ENCODE measurements around the gene KLHL13. TPM values are rescaled to one million over a fixed set of nuclear protein-coding genes. Genes with fewer than 3 reads are reported as not detected.

Gene KLHL13
- total RNA-seq, 1 experiment from 2014 or later: 0.82 TPM

DNA sequence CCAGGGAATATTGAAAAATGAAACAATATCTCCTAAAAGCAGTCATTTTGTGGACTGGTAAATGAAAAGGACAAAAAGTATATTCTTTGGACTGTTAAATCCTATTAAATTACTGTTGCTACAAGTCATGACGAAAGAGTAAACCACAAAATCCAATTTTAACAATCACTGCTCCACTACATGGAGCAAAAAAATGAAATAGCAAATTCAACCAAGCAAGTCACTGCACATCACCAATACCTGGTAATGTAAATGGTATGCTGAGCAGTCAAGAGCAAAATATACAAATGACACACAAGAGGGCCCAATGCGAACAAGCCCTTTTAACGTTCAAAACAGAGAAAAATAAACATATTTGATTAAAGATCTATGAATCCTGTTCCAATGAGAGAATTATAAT, 126.2 kb downstream of the KLHL13 start:
- ChIA-PET CTCF (no interaction called here), POLR2A (no interaction called here)
- no peak for DNase-seq (ENCODE audit: low read depth, low spot score)
- in situ Hi-C loops (cut with HindIII; ENCODE audit: low pct_unique_long_range_greater_than_20kb, low sequenced_read_pairs): no loop called here
- H3K4me1 ChIP-seq (ENCODE audit: control insufficient read depth, insufficient read depth, low read length): no peaks in the 10 kb centered on the region
- no peaks in the 10 kb centered on the region for H3K36me3 ChIP-seq (ENCODE audit: control insufficient read depth, insufficient read depth, low read length)
- no peaks in the 10 kb centered on the region for H3K9me3 ChIP-seq (ENCODE audit: control insufficient read depth, insufficient read depth, low read depth, low read length)
- H3K27me3 ChIP-seq (ENCODE audit: control insufficient read depth, insufficient read depth, low read length): no peaks in the 10 kb centered on the region
- intact Hi-C loops (cut with micrococcal nuclease; ENCODE audit: unreplicated experiment): loop anchor here (10.0 kb wide), 1 partner anchor 264 kb away; no protein-coding TSS in a partner anchor
- ATAC-seq: no peak
- TF ChIP-seq, protein P1, sequence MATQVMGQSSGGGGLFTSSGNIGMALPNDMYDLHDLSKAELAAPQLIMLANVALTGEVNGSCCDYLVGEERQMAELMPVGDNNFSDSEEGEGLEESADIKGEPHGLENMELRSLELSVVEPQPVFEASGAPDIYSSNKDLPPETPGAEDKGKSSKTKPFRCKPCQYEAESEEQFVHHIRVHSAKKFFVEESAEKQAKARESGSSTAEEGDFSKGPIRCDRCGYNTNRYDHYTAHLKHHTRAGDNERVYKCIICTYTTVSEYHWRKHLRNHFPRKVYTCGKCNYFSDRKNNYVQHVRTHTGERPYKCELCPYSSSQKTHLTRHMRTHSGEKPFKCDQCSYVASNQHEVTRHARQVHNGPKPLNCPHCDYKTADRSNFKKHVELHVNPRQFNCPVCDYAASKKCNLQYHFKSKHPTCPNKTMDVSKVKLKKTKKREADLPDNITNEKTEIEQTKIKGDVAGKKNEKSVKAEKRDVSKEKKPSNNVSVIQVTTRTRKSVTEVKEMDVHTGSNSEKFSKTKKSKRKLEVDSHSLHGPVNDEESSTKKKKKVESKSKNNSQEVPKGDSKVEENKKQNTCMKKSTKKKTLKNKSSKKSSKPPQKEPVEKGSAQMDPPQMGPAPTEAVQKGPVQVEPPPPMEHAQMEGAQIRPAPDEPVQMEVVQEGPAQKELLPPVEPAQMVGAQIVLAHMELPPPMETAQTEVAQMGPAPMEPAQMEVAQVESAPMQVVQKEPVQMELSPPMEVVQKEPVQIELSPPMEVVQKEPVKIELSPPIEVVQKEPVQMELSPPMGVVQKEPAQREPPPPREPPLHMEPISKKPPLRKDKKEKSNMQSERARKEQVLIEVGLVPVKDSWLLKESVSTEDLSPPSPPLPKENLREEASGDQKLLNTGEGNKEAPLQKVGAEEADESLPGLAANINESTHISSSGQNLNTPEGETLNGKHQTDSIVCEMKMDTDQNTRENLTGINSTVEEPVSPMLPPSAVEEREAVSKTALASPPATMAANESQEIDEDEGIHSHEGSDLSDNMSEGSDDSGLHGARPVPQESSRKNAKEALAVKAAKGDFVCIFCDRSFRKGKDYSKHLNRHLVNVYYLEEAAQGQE (IDR thresholded peaks at IDR 0.05; ENCODE audit: insufficient read depth in 1 of 2, low read depth in 2 of 2, low read length in 1 of 2): no peak
- TF ChIP-seq TCF7L2 (IDR thresholded peaks at IDR 0.05; ENCODE audit: low read depth, low read length) (no peak), POLR2AphosphoS5 (IDR thresholded peaks at IDR 0.05; ENCODE audit: low read depth, low read length) (no peak), SIN3A (IDR thresholded peaks at IDR 0.05; ENCODE audit: borderline replicate concordance, insufficient read depth, low read depth, low read length) (no peak)
- TF ChIP-seq, protein P2, sequence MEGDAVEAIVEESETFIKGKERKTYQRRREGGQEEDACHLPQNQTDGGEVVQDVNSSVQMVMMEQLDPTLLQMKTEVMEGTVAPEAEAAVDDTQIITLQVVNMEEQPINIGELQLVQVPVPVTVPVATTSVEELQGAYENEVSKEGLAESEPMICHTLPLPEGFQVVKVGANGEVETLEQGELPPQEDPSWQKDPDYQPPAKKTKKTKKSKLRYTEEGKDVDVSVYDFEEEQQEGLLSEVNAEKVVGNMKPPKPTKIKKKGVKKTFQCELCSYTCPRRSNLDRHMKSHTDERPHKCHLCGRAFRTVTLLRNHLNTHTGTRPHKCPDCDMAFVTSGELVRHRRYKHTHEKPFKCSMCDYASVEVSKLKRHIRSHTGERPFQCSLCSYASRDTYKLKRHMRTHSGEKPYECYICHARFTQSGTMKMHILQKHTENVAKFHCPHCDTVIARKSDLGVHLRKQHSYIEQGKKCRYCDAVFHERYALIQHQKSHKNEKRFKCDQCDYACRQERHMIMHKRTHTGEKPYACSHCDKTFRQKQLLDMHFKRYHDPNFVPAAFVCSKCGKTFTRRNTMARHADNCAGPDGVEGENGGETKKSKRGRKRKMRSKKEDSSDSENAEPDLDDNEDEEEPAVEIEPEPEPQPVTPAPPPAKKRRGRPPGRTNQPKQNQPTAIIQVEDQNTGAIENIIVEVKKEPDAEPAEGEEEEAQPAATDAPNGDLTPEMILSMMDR (IDR thresholded peaks at IDR 0.05): no peak
- H3K4me3 ChIP-seq (ENCODE audit: low read depth in 2 of 2, low read length in 2 of 2): no peak overlapping the region
- BruUV-seq (replicated peaks): no TSS peak
- H3K27ac ChIP-seq (ENCODE audit: low read length): no peak overlapping the region

DNA sequence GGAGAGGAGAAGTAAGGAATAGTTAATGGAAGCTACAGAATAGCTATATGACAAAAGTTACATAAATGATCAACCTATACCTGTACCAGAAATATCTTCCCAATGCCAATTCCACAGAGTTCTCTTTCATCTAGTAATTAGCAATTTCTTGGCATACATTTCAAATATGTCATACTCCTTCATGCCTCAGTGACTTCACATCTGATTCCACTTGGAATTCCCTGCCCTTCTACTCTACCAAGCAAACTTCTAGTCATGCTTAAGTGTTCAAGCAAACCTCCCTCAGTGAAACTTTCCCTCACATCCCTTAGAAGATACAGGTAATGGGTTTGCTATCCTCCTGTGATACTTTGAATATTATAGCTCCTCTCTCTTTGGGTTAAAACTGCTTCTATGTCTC, 127.1 kb downstream of the KLHL13 start:
- POLR2A ChIA-PET: no interaction called here
- no peak overlapping the region for H3K27ac ChIP-seq (ENCODE audit: low read length)
- intact Hi-C loops (cut with micrococcal nuclease; ENCODE audit: unreplicated experiment) (loop anchor here (10.0 kb wide), 1 partner anchor 1495 kb away; no protein-coding TSS in a partner anchor), in situ Hi-C loops (cut with HindIII; ENCODE audit: low pct_unique_long_range_greater_than_20kb, low sequenced_read_pairs) (no loop called here)
- no peaks in the 10 kb centered on the region for H3K9me3 ChIP-seq (ENCODE audit: control insufficient read depth, insufficient read depth, low read depth, low read length)
- no TSS peak for BruUV-seq (replicated peaks)
- no peaks in the 10 kb centered on the region for H3K27me3 ChIP-seq (ENCODE audit: control insufficient read depth, insufficient read depth, low read length)
- DNase-seq (ENCODE audit: low read depth, low spot score) (no peak), ATAC-seq (no peak)
- H3K4me1 ChIP-seq (ENCODE audit: control insufficient read depth, insufficient read depth, low read length): no peaks in the 10 kb centered on the region
- no peak for TF ChIP-seq POLR2AphosphoS5 (IDR thresholded peaks at IDR 0.05; ENCODE audit: low read depth, low read length)
- TF ChIP-seq, protein P2 (IDR thresholded peaks at IDR 0.05): no peak
- TF ChIP-seq, protein P1 (IDR thresholded peaks at IDR 0.05; ENCODE audit: insufficient read depth in 1 of 2, low read depth in 2 of 2, low read length in 1 of 2): no peak
- TF ChIP-seq TCF7L2 (IDR thresholded peaks at IDR 0.05; ENCODE audit: low read depth, low read length): no peak
- TF ChIP-seq SIN3A (IDR thresholded peaks at IDR 0.05; ENCODE audit: borderline replicate concordance, insufficient read depth, low read depth, low read length): no peak
- CTCF ChIA-PET: no interaction called here
- H3K4me3 ChIP-seq (ENCODE audit: low read depth in 2 of 2, low read length in 2 of 2): no peak overlapping the region
- no peaks in the 10 kb centered on the region for H3K36me3 ChIP-seq (ENCODE audit: control insufficient read depth, insufficient read depth, low read length)
